NB4 (cell line): Measurements from ENCODE around the gene DNAH11.

Experiments used
- CTCF ChIP-seq: IDR thresholded peaks from one replicate; pipeline ENCODE4 v1.5.1; 2012; ENCODE audit warnings: low read depth, low read length
- POLR2A ChIP-seq: IDR thresholded peaks from 2 replicates; pipeline ENCODE4 v1.6.1; 2011; ENCODE audit warnings: mild to moderate bottlenecking; ENCODE audit not compliant: insufficient read length; ENCODE audit errors: extremely low read depth

DNA sequence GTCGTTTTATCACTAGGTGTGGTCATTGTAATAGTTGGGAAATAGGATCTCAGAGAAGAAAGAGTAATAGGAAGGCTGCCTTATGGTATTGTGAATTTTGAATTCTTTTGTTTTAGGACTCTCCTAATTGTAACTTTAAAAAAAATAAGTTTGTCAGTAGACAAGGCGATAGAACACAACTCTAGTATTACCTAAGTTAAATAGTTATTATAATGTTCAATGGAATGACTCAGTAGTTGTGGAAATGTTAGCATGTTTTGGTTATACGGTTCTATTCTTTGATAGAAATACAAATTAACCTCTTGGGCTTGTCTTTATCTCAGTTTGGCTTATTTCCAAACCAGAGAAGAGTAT lies 1.4 kb downstream of the DNAH11 start:
- TF ChIP-seq POLR2A (no peak), CTCF (no peak)
